Measurements from ENCODE around the gene SLC6A17. TPM values are rescaled to one million over a fixed set of nuclear protein-coding genes. Genes with fewer than 3 reads are reported as not detected.

Gene SLC6A17
- total RNA-seq, 2 donors from 2014 or later, result 0.51 to 1.8 TPM

DNA sequence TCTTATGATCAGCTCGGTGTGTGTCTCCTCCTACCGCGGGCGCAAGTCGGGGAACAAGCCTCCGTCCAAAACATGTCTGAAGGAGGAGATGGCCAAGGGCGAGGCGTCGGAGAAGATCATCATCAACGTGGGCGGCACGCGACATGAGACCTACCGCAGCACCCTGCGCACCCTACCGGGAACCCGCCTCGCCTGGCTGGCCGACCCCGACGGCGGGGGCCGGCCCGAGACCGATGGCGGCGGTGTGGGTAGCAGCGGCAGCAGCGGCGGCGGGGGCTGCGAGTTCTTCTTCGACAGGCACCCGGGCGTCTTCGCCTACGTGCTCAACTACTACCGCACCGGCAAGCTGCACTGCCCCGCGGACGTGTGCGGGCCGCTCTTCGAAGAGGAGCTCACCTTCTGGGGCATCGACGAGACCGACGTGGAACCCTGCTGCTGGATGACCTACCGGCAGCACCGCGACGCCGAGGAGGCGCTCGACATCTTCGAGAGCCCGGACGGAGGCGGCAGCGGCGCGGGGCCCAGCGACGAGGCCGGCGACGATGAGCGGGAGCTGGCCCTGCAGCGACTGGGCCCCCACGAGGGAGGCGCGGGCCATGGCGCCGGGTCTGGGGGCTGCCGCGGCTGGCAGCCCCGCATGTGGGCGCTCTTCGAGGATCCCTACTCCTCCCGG is 61.3 kb downstream of the SLC6A17 start:
- intact Hi-C loops (cut with DNase I), result no loop called here
- no peak for DNase-seq (ENCODE audit: low spot score)

DNA sequence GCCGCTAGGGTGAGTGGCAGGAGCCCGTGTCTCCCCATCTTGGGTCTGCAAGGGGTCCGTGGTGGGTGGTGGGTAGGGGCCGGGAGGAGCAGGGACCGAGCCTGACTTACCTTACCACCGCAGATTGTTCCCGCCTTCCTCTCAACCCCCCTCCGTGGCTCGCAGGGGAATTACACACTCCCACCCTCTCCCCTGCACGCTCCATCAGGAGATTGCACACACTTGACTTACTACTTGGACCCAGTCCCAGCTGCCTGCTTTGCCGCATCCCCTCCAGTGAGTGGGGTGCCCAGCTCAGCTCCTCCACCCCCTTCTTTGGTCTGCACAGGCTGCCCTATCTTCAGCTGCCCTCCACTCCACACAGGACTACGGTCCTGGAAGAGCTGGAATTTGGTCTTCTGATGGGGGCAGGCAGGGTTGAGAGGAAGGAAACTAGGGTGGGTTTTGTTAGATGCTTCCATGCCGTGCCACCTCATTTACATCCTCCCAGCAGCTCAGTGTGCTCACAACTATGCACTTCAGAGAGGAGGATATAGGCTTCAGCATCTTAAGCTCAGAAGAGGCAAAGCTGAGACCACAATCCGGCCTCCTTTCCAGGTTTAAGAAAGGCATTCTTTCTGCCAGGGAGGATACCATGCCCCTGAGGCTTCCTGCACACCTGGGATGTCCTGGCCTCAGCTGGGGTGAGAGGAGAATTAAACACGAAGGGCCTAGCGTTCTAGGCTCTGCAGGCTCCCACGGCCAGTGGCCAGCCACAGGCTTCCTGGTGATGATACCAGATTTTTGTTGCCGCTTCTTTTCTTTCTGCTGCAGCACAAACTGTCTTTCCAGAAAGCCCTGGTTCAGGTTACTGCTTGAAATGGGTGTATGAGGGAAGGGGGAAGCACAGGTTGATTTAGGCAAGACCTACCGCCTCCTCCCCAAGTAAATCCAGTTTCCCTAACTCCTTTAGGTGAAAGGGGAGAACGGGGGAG is 62.2 kb downstream of the SLC6A17 start:
- DNase-seq (ENCODE audit: low spot score), result no peak
- intact Hi-C loops (cut with DNase I), result no loop called here

DNA sequence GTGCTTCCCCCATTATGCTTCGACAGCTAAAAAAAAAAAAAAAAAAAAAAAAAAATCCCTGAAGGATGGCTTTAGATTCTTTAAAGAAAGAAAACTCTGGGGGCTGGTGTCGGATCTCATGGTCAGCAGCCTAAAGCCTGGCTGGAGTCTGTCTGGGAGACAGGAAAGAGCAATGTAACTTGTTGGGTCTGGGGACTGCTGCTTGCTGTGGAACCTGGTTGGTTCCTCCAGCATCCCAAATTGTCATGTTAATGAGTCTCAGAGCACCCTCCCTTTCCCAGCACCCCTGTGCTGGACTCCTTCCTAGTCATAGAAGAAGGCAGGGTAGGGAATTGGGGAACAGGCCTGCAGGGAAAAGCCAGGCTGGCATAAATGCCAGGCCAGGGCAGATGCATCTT is 62.8 kb downstream of the SLC6A17 start:
- DNase-seq (ENCODE audit: low spot score), result no peak
- intact Hi-C loops (cut with DNase I), result no loop called here

- DNase-seq (ENCODE audit: low spot score), result no peak
- intact Hi-C loops (cut with DNase I), result no loop called here
Measured at GRCh38 chr1:110214454-110215404, 64.4 kb downstream of the SLC6A17 start.

DNA sequence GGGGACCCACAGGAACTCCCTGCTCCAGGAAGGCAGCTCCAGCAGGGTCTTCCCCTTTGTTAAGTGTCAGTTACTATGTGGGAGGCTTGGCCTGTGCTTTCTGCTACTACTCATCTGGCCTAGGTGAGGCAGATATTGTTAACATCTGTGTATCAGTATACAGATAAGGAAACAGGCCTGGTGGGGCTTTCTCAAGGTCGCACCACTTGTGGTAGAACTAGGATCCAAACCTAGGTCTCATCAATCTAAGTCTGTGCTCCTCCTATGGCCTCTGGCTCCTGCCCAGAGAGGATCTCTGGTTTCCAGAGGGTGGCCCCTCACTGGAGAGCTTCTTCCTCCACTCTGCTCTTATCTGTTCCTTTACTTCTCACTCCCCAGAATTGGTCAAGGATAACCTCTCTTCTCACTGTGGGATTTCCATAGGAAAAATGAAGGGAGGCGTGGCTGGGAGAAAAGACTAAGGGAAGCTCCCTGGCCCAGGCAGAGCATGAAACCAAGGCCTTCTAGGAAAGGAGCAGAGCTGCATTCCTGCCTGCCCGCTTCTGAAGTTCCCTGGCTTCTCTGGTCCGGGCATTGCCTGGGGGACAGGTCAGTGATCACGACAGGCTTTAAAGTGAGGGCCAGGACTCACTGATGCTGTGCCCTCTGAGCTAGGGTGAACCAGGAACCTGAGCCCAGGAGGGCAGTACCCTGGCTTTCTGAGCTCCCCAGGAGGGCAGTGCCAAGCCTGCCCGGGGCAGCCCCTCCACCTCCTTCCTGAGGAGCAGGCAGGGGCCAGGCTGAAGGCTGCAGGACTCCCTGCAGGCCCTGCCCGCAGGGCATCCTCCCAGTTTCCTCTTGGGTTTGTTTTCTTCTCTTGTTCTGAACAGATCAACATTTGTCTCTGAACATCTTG is 65.6 kb downstream of the SLC6A17 start:
- no peak for DNase-seq (ENCODE audit: low spot score)
- intact Hi-C loops (cut with DNase I), result no loop called here

- no peak for DNase-seq (ENCODE audit: low spot score)
- intact Hi-C loops (cut with DNase I), result no loop called here
Measured at GRCh38 chr1:110216844-110217444, 66.7 kb downstream of the SLC6A17 start.

DNA sequence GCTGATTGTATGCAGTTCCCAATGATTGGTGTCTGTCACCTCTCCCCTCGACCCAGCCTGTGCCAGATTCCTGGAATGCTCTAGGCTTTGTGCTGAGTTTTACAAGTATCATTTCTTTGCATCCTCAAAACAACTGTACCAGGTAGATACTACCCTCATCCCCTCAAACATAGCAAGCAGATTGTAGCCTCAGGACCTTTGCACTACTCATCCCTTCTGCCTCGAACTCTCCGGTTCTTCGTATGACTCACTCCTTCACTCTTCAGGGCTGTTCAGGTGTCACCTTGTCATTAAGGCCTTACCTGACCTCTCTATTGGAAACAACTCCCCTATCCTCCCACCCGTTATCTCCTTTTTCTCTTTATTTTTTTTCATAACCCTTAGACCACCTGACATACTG is 67.8 kb downstream of the SLC6A17 start:
- no peak for DNase-seq (ENCODE audit: low spot score)
- intact Hi-C loops (cut with DNase I), result no loop called here

DNA sequence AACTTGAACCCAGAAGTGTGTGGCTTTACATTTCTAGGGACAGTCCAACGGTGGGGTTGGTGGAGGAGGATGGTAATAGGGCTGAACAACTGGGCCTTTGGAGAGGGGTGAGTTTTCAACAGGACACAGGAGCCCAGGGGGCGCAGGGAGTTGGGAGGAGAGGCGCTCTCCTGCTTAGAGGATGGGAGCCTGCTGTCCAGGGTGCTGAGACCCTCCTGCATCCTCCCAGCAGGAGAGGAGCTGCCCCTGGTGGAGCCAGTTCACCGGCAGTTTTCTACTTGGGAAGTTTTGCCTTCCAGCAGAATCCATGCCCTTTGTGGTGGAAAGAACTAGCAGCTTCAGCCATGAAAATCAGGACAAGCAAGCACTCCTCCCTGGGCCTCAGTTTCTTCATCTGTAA is 68.4 kb downstream of the SLC6A17 start:
- DNase-seq (ENCODE audit: low spot score), result no peak
- intact Hi-C loops (cut with DNase I), result no loop called here

GRCh38 chr1:110220324-110220723 is 70.0 kb downstream of the SLC6A17 start:
- DNase-seq (ENCODE audit: low spot score), result no peak
- intact Hi-C loops (cut with DNase I), result loop anchor here in 1 of 2 donors (2.0 kb wide), 1 partner anchor 34 kb away; no protein-coding TSS in a partner anchor

- intact Hi-C loops (cut with DNase I), result loop anchor here in 1 of 2 donors (2.0 kb wide), 1 partner anchor 34 kb away; no protein-coding TSS in a partner anchor
- no peak for DNase-seq (ENCODE audit: low spot score)
Measured at GRCh38 chr1:110221119-110221518, 70.8 kb downstream of the SLC6A17 start.

- intact Hi-C loops (cut with DNase I), result no loop called here
- no peak for DNase-seq (ENCODE audit: low spot score)
Measured at GRCh38 chr1:110223127-110223526, 72.8 kb downstream of the SLC6A17 start.

- no peak for DNase-seq (ENCODE audit: low spot score)
- intact Hi-C loops (cut with DNase I), result no loop called here
Measured at GRCh38 chr1:110223581-110223980, 73.3 kb downstream of the SLC6A17 start.

DNA sequence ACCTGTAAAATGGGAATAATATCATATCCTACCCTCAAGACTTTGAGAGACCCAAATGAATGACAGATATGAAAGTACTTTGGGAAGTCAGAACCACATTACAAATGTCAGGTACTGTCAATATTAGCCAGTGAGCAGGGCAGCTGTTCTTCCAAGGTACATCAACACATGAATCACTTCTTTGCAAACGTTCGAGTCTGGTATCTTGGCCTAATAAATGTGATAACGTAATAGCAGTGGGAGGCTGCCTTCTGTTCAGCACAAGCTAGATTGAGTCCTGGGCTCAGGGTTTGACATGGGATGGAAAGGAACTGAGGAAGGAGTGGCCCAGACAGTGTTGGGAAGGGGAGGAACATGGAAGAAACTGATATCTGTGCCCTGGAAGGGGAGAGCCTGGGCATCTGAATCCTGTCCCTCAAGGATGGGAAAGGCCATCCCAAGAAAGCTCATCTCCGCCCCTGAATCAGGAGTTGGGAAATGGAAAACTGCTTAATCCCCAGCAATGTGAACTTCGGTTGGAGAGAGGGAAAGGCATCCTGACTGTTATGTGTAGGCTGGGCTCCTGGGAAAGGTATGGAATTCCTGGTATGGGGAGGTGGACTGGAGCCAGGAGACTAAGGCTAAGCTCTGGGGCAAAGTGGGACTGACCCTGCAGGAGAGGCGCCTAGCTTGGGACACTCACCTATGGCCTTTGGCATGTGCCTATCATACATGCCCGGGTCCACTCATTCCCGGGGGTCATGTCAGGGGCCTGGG is 74.1 kb downstream of the SLC6A17 start:
- DNase-seq (ENCODE audit: low spot score), result no peak
- intact Hi-C loops (cut with DNase I), result no loop called here

- no peak for DNase-seq (ENCODE audit: low spot score)
- intact Hi-C loops (cut with DNase I), result no loop called here
Measured at GRCh38 chr1:110225212-110225611, 74.9 kb downstream of the SLC6A17 start.

GRCh38 chr1:110225756-110226404 is 75.6 kb downstream of the SLC6A17 start:
- intact Hi-C loops (cut with DNase I), result no loop called here
- DNase-seq (ENCODE audit: low spot score), result no peak

DNA sequence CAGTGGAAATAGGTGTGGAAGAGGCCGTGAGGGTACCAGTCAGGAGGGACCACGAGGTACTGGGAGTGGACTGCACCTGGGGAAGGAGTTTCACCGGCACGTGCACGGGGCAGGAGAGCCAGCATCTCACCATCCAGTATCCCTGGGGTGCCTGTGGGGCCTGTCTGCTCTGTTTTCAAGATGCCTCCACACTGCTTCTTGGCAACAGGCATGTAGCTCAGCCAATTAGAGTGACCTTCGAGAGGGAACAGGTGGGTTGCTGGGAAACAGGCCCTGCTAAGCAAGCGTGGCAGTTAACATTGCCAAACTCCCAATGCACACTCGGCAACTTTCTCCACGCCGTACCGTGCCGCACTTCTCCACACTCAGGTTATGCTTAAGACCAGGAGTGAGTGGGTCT is 77.5 kb downstream of the SLC6A17 start:
- no peak for DNase-seq (ENCODE audit: low spot score)
- intact Hi-C loops (cut with DNase I), result no loop called here

GRCh38 chr1:110228381-110228780 is 78.1 kb downstream of the SLC6A17 start:
- DNase-seq (ENCODE audit: low spot score), result no peak
- intact Hi-C loops (cut with DNase I), result no loop called here
